Measurements from ENCODE around the gene ARID1A. TPM values are rescaled to one million over a fixed set of nuclear protein-coding genes. Genes with fewer than 3 reads are reported as not detected.

Gene ARID1A
- total and polyA plus RNA-seq, 2 of the 8 experiments (the other 6 are each of a cell fraction or from before 2014, with no cell fraction given) = 52.1 to 103 TPM

DNA sequence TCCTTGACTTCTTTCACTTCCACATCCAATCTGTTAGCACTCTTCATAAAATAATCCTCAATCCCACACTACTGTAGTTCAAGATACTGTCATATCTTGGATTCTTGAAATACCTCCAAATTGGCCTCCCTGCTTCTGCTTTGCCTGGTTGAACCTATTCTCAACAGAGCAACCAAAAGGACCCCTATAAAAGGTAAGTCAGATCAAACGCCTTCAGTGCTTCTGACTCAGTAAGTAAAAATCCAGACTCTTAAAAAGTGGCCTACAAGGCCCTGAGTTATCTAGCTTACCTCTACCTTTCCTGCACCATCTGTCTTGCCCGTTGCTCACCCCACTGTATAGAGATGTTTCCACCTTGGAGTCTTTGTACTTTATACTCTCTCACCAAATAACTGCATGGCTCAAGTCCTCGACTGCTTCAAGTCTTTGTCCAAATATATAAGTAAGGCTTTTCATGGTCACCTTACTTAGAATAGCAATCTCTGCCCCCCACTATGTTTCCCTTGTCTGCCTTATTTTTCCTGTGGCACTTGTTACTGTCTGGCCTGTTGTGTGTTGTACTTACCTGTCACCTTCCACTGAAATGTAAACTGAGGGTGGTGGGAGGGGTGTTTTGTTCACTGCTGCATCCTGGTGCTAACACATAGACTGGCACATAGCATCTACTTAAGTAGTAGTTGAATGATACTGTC lies 86.9 kb downstream of the ARID1A start:
- Histone ChIP-seq H3K79me1 (ENCODE audit: low read depth, low read length) (no peaks in the 10 kb centered on the region), H2AFZ (ENCODE audit: low read length) (no peak overlapping the region), H4K5ac (ENCODE audit: insufficient read length, low read depth, low read length) (no peak overlapping the region), H4K91ac (replicated peaks; ENCODE audit: insufficient read length, low read length) (no peak overlapping the region), H3K9me3 (ENCODE audit: insufficient read depth in 2 of 2, low read depth in 1 of 2, low read length in 1 of 2) (no peaks in the 10 kb centered on the region), H2AK5ac (ENCODE audit: low read depth, low read length) (no peak overlapping the region), H4K8ac (ENCODE audit: extremely low read depth, insufficient read depth, low read length) (no peak overlapping the region), H3K9ac (replicated peaks in 1 of 4; ENCODE audit: extremely low read depth in 1 of 4, low read depth in 3 of 4, low read length in 3 of 4) (no peak overlapping the region), H3K14ac (ENCODE audit: insufficient read length) (no peak overlapping the region), H3K23me2 (ENCODE audit: low read depth, low read length) (peaks cover 4% of the 10 kb centered on the region), H2BK12ac (ENCODE audit: low read depth, low read length) (no peak overlapping the region), H3K79me2 (ENCODE audit: control insufficient read depth in 1 of 2, insufficient read depth in 2 of 2, low read length in 2 of 2) (no peaks in the 10 kb centered on the region), H2BK20ac (ENCODE audit: low read length) (no peak overlapping the region), H3K4me1 (replicated peaks in 1 of 4; ENCODE audit: control insufficient read depth in 3 of 4, insufficient read depth in 4 of 4, low read length in 3 of 4) (peaks cover 4 to 13% (median 8%) of the 10 kb centered on the region in 4 experiments; a peak in 6 of 7 replicates), H3K27me3 (replicated peaks in 1 of 4; ENCODE audit: control insufficient read depth in 3 of 4, extremely low read depth in 1 of 4, insufficient read depth in 3 of 4, low read length in 3 of 4) (no peaks in the 10 kb centered on the region), H2BK5ac (ENCODE audit: low read depth, low read length) (no peak overlapping the region), H3K56ac (replicated peaks; ENCODE audit: insufficient read length, low read depth, low read length) (no peak overlapping the region), H3K4me3 (ENCODE audit: extremely low read depth in 1 of 4, insufficient read depth in 2 of 4, low read depth in 3 of 4, low read length in 4 of 4) (no peak overlapping the region), H3K27ac (ENCODE audit: low read depth, low read length) (no peak overlapping the region), H2BK120ac (replicated peaks; ENCODE audit: low read depth, low read length) (no peak overlapping the region), H3K36me3 (ENCODE audit: control insufficient read depth in 2 of 4, insufficient read depth in 4 of 4, low read length in 3 of 4) (peaks cover 22 to 45% (median 30%) of the 10 kb centered on the region in 4 experiments), H3K23ac (ENCODE audit: insufficient read length) (no peak overlapping the region), H3K4ac (replicated peaks; ENCODE audit: insufficient read length, low read depth, low read length) (no peak overlapping the region), H2BK15ac (ENCODE audit: low read length) (no peak overlapping the region), H3K18ac (ENCODE audit: extremely low read depth, low read length) (no peak overlapping the region), H3K4me2 (ENCODE audit: insufficient read depth in 1 of 2, low read depth in 2 of 2, low read length in 2 of 2) (no peak overlapping the region), H4K20me1 (replicated peaks in 1 of 2; ENCODE audit: control insufficient read depth in 1 of 2, insufficient read depth in 2 of 2, low read length in 2 of 2) (peaks cover 5 to 9% of the 10 kb centered on the region in 2 experiments)
- WGBS, 2 experiments (ENCODE audit: extremely low coverage in 1 of 2, insufficient coverage in 1 of 2, insufficient read length in 1 of 2, insufficient replicate concordance in 2 of 2, low coverage in 1 of 2, low lambda C conversion rate in 2 of 2, missing lambda C conversion rate in 1 of 2) = 86% methylated on average over 3 of the region's 3 CpGs; no CpG with 5 or more reads in 1 of the 2 experiments
- TF ChIP-seq RXRA (IDR thresholded peaks at IDR 0.05; ENCODE audit: insufficient read depth, low read depth, low read length) (no peak), POLR2AphosphoS5 (IDR thresholded peaks at IDR 0.05; ENCODE audit: low read depth, low read length) (peak; percentile 36; the same call in 1 of the 2 replicates), KDM1A (IDR thresholded peaks at IDR 0.05; ENCODE audit: borderline replicate concordance, low read length) (no peak), POLR2A (IDR thresholded peaks at IDR 0.05; ENCODE audit: control extremely low read depth in 1 of 2, low read depth in 2 of 2, low read length in 2 of 2) (peak in 1 of 2 experiments; percentile 30; a peak in 2 of 3 replicates)
- DNase-seq (ENCODE audit: low read depth in 1 of 2, low spot score in 2 of 2) = no peak
- CTCF ChIA-PET (ENCODE audit: partially characterized antibody) = interaction anchor here (1.4 to 2.6 kb wide), 4 partner anchors 11 to 199 kb away, joined by 4 to 6 read pairs (median 5); no protein-coding TSS in a partner anchor
- FAIRE-seq = no peak
- POLR2A ChIA-PET (ENCODE audit: partially characterized antibody) = interaction anchor here (11.6 kb wide), 1 partner anchor 85 kb away, joined by 118 read pairs; the partner anchor contains the start of gene ARID1A

Measured in H1 (cell line).